GM18951 (cell line): ENCODE data around the gene PFKP.

Experiments
- POLR2A ChIP-seq: IDR thresholded peaks from 4 replicates; pipeline ENCODE4 v1.6.1; 2011; ENCODE audit warnings: mild to moderate bottlenecking; ENCODE audit not compliant: insufficient read length, insufficient read depth; ENCODE audit errors: extremely low read depth
- in situ Hi-C: fragments of 300-500 bp; cut with MboI; formaldehyde crosslinking; loops from one replicate; pipeline ENCODE4 v1.12.0; 2022; ENCODE audit warnings: low sequenced_read_pairs, mixed read lengths, inconsistent platforms; ENCODE audit not compliant: unreplicated experiment

Gene PFKP

DNA sequence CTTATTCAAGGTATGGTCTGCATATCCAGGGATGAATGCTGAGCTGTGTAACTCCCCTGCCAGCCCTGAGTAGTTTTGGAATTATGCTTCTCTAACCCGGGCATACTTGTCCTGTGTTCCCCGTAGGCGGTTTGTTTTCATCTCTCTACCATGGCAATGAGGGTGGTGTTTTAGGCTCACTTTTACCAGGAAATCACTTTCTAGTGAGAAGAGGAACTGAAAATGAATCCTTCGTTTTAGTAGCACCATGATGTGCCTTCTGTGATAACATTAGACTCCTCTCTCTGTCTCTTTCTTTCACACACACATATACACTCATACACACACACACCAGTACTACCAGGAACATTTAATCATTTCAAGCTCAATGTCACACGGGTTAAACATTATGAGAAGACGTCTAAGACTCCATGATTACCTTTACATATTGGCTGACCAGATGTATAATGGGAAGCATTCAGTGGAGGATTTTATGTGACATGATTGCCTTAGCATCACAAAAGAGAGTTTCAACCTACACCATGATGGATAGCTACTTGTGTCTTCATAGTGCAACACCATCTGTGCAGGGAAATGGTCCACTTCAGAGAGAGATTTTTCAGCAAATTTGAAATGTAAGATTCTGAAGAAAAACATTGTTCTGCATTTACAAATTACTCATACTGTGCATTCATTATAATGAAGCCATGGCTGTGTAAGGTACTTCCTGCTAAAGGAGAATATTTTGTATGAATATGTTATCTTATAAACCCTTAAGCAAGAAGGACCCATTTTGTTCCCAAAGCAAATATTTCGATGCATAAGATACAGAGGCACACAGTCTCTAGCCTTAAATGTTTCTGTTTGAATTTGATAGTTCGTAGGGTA is 31.0 kb upstream of the PFKP start:
- in situ Hi-C loops = no loop called here

DNA sequence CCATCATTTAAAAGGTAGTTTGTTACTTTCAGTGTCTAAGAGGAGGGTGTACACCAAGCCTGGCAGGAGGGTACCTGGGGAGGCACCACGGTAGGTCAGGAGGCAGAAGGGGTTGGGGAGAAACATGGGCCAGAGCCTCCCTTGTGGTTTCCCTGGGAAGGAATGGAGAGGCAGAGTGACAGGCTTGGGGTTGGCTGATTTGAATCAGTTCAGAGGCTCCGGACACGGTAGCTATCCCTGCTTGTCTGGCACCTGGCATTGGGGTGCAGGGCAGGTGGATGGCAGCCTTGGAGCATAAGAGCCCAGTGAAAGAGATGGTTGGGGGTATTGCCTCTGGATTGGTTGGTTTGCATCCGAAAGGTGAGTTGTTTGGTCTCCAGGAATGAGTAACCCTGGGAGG is 30.2 kb upstream of the PFKP start:
- TF ChIP-seq POLR2A = no peak
- in situ Hi-C loops = no loop called here

More for the DNA sequence above, 31.0 kb upstream of the PFKP start:
- TF ChIP-seq POLR2A = no peak

- in situ Hi-C loops = loop anchor here (5.0 kb wide), 1 partner anchor 108 kb away; no protein-coding TSS in a partner anchor
- no peak for TF ChIP-seq POLR2A
Observed at GRCh38 chr10:3040069-3040468, 27.3 kb upstream of the PFKP start.

DNA sequence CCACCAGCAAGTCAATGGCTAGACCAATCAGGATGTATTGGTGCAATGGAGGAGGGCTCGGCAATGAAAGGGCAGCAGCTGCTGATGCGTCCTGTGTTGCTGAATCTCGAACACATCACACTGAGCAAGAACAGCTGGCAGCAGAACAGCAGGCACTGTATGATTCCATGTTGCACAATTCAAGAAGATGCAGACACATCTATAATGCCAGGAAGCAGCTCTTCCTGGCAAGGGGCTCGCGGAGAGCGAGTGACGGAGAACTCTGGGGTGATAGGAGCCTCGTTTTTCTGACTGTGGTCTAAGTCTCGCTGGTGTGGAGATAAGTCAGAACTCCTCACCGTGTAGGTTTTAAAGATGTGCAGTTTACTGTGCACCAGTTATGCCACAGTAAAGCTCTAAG is 24.8 kb upstream of the PFKP start:
- in situ Hi-C loops = loop anchor here (5.0 kb wide), 1 partner anchor 110 kb away; no protein-coding TSS in a partner anchor
- no peak for TF ChIP-seq POLR2A

GRCh38 chr10:3043512-3044368 is 23.6 kb upstream of the PFKP start:
- TF ChIP-seq POLR2A = no peak
- in situ Hi-C loops = loop anchor here (5.0 kb wide), 1 partner anchor 111 kb away; no protein-coding TSS in a partner anchor

- in situ Hi-C loops = no loop called here
Observed at GRCh38 chr10:3045471-3046209, 21.7 kb upstream of the PFKP start.

DNA sequence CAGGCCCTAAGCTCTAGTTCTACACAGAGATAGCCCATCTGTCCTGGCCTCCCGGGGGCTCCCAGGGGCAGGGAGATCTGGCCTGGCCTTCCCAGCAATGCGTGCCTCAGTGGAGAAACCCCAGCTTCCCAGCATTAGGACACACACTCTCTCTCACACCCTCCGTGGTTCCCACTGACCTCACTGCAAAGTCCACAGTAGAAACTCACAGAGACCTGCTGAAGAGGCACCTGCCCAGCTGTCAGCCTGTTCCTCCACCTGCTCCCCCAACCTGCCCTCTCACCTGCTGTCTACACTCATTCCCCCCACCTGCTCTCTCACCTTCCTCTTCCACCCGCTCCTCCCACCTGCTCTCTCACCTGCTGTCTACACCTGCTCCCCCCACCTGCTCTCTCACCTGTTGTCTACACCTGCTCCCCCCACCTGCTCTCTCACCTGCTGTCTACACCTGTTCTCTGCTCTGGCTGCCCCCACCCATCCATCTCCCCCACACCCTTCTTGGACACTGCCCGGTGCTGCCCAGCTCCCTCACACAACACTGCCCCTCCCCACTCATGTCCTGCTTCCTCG is 21.1 kb upstream of the PFKP start:
- in situ Hi-C loops = no loop called here

More at GRCh38 chr10:3045471-3046209, 21.7 kb upstream of the PFKP start:
- no peak for TF ChIP-seq POLR2A

GRCh38 chr10:3046981-3047547 is 20.3 kb upstream of the PFKP start:
- in situ Hi-C loops = no loop called here

More for the DNA sequence above, 21.1 kb upstream of the PFKP start:
- no peak for TF ChIP-seq POLR2A

GRCh38 chr10:3047596-3047995 is 19.8 kb upstream of the PFKP start:
- in situ Hi-C loops = no loop called here
- TF ChIP-seq POLR2A = no peak

More at GRCh38 chr10:3046981-3047547, 20.3 kb upstream of the PFKP start:
- TF ChIP-seq POLR2A = no peak

GRCh38 chr10:3048119-3049019 is 19.0 kb upstream of the PFKP start:
- in situ Hi-C loops = no loop called here
- TF ChIP-seq POLR2A = no peak

- in situ Hi-C loops = no loop called here
- no peak for TF ChIP-seq POLR2A
Observed at GRCh38 chr10:3051692-3052091, 15.7 kb upstream of the PFKP start.
